MCF 10A (cell line): Measurements from ENCODE around the gene PROC. TPM values are rescaled to one million over a fixed set of nuclear protein-coding genes. Genes with fewer than 3 reads are reported as not detected.

Experiments
- BruUV-seq: library from RNA; stranded (reverse); fragments of 400-500 nt; replicated peaks from 2 replicates; lab custom pipeline; 2021; lab: Mats Ljungman, UMichigan
- CTCF ChIA-PET: fragments of 300-600 bp; sonication (Branson Sonifier 250); formaldehyde crosslinking; extraction: SDS; loops from one replicate; lab custom pipeline; 2021; ENCODE audit warnings: antibody characterized with exemption, inconsistent platforms; lab: Yijun Ruan, JAX
- POLR2A ChIA-PET: fragments of 300-600, 350-650 bp; sonication (Branson Sonifier 250); formaldehyde crosslinking; extraction: SDS; loops from one replicate; lab custom pipeline; 2020; ENCODE audit warnings: antibody characterized with exemption, inconsistent platforms; lab: Yijun Ruan, JAX
- DNase-seq: peaks from one replicate; pipeline ENCODE4 v3.0.0-alpha.2; 2018; ENCODE audit not compliant: unreplicated experiment
- H3K27ac Mint-ChIP-seq: one replicate; pipeline ENCODE4 v1.8.0; 2022; ENCODE audit warnings: mild to moderate bottlenecking, low read depth, mixed read lengths; ENCODE audit not compliant: unreplicated experiment
- H3K27me3 Mint-ChIP-seq: one replicate; pipeline ENCODE4 v1.8.0; 2022; ENCODE audit warnings: mixed read lengths; ENCODE audit not compliant: insufficient read depth, unreplicated experiment
- H3K36me3 Mint-ChIP-seq: one replicate; pipeline ENCODE4 v1.8.0; 2022; ENCODE audit warnings: mild to moderate bottlenecking, moderate library complexity, mixed read lengths; ENCODE audit not compliant: insufficient read depth, unreplicated experiment
- H3K4me1 Mint-ChIP-seq: one replicate; pipeline ENCODE4 v1.8.0; 2022; ENCODE audit warnings: mixed read lengths; ENCODE audit not compliant: insufficient read depth, unreplicated experiment
- H3K4me3 Mint-ChIP-seq: one replicate; pipeline ENCODE4 v1.8.0; 2022; ENCODE audit warnings: mild to moderate bottlenecking, moderate library complexity, mixed read lengths; ENCODE audit not compliant: unreplicated experiment
- H3K9me3 Mint-ChIP-seq: one replicate; pipeline ENCODE4 v1.8.0; 2022; ENCODE audit warnings: mixed read lengths; ENCODE audit not compliant: unreplicated experiment
- intact Hi-C: fragments of 100-400 bp; cut with micrococcal nuclease; formaldehyde crosslinking; loops from 2 replicates; pipeline ENCODE4 v1.14.1; 2022
- total RNA-seq: library from RNA; stranded (reverse); gene quantifications from 2 replicates; pipeline ENCODE4 v1.2.3, GENCODE V29; 2022
- TF ChIP-seq, protein P1 (sequence below): fragments of 200-600 bp; IDR thresholded peaks from one replicate; pipeline ENCODE4 v1.8.0; 2022; ENCODE audit warnings: antibody characterized with exemption, mild to moderate bottlenecking; ENCODE audit not compliant: unreplicated experiment

PROC gene
- total RNA-seq, 1 experiment from 2014 or later = not detected

DNA sequence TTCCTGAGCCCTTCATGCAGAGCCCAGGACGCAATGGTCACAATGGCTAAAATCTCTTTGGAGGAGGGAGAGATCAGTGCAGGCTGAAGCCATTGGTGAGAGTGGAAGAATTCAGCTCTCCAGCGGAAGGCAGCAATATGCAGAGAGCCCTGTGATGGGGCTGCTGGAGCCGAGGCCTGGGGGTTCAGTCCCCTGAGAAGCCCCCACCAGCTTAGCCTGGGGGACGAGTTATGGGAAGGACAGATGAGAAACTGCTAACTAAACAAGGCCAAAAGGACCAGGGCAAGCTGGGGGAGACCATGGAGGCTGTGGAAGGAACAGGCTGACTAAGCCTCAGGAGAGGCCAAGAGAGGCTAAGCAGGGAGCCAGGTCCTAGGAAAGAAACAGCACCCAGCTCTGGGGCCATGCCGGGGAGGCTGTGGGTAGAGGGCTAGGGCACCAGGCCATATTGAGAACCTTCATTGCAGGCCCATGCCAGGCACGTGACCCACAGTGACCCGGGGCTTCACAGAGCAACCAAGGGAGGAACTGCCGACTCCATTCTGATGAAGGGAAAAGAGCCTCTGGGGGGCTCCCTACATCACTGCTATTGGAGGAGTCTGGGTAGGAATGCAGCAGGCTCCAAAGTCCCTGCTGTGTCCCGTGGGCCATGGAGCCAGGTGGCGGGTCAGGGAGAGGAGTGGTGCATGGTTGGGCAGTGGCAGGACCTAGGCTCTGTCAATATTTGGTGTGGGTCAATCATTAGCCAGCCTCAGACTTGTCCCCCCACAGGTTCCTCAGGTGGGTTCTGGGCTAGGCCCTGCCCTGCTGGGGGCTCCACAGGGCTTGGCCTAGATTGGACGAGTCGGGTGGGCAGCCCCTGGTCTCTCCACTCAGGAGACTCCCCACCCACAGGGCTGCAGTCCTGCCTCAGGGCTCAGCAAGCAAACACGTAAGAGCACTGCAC lies 19.8 kb downstream of the PROC start:
- TF ChIP-seq, protein P1, sequence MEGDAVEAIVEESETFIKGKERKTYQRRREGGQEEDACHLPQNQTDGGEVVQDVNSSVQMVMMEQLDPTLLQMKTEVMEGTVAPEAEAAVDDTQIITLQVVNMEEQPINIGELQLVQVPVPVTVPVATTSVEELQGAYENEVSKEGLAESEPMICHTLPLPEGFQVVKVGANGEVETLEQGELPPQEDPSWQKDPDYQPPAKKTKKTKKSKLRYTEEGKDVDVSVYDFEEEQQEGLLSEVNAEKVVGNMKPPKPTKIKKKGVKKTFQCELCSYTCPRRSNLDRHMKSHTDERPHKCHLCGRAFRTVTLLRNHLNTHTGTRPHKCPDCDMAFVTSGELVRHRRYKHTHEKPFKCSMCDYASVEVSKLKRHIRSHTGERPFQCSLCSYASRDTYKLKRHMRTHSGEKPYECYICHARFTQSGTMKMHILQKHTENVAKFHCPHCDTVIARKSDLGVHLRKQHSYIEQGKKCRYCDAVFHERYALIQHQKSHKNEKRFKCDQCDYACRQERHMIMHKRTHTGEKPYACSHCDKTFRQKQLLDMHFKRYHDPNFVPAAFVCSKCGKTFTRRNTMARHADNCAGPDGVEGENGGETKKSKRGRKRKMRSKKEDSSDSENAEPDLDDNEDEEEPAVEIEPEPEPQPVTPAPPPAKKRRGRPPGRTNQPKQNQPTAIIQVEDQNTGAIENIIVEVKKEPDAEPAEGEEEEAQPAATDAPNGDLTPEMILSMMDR = no peak
- H3K4me3 Mint-ChIP-seq = no peak overlapping the region
- H3K27ac Mint-ChIP-seq = no peak overlapping the region
- no peaks in the 10 kb centered on the region for H3K4me1 Mint-ChIP-seq
- H3K36me3 Mint-ChIP-seq = no peaks in the 10 kb centered on the region
- intact Hi-C loops = no loop called here
- no peaks in the 10 kb centered on the region for H3K27me3 Mint-ChIP-seq
- ChIA-PET CTCF (interaction anchor here (1.1 kb wide), 1 partner anchor 41 kb away, joined by 3 read pairs; no protein-coding TSS in a partner anchor), POLR2A (interaction anchor here (0.5 kb wide), 2 partner anchors 125 to 276 kb away, joined by 3 to 4 read pairs; no protein-coding TSS in a partner anchor)
- peaks cover 9% of the 10 kb centered on the region for H3K9me3 Mint-ChIP-seq
- BruUV-seq = no TSS peak
- no peak for DNase-seq

- no peaks in the 10 kb centered on the region for H3K36me3 Mint-ChIP-seq
- TF ChIP-seq, protein P1 = no peak
- ChIA-PET POLR2A (no interaction called here), CTCF (no interaction called here)
- peaks cover 9% of the 10 kb centered on the region for H3K9me3 Mint-ChIP-seq
- intact Hi-C loops = no loop called here
- no peaks in the 10 kb centered on the region for H3K27me3 Mint-ChIP-seq
- DNase-seq = no peak
- no peak overlapping the region for H3K27ac Mint-ChIP-seq
- BruUV-seq = no TSS peak
- no peak overlapping the region for H3K4me3 Mint-ChIP-seq
- no peaks in the 10 kb centered on the region for H3K4me1 Mint-ChIP-seq
Measured at GRCh38 chr2:127439343-127439742, 21.1 kb downstream of the PROC start.

DNA sequence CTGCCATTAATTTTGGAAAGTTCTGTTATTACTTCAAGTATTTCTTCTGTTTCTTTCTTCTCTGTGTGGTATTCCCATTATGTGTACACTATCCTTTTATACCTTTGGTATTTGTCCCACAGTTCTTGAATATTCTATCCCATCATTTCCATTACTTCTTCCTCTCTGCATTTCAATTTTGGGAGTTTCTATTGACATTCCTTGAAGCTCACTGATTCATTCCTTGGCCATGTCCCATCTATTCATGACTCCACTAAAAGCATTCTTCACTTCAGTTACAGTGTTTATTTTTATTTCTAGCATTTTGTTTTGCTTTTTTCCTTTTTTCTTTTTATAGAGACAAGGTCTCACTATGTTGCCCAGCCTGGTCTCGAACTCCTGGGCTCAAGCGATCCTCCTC lies 30.3 kb downstream of the PROC start:
- intact Hi-C loops = no loop called here
- CTCF ChIA-PET = no interaction called here
- no peak for DNase-seq

DNA sequence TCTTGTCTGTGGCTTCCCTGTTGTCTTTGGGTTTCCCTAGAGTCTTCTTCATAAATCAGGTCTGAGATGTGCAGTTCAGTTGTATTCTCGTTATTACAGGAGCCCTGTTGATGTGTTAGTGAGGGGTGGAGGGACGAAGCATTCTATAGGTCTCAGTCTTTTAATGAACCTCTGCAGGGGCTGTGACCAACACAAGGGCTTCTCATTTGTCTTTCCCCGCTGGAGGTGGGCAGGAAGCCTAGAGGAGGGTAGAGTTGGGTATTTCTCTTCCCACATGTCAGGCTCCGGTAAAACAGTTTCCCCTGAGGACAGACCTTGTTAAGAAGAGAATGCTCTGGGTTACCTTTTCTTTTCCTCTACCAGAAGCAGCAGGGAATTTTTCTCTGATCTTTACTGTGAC lies 31.2 kb downstream of the PROC start:
- ChIA-PET CTCF (no interaction called here), POLR2A (no interaction called here)
- Mint-ChIP-seq H3K27me3 (no peaks in the 10 kb centered on the region), H3K27ac (no peak overlapping the region), H3K36me3 (no peaks in the 10 kb centered on the region), H3K4me3 (no peak overlapping the region), H3K9me3 (peaks cover 7% of the 10 kb centered on the region), H3K4me1 (no peaks in the 10 kb centered on the region)
- no TSS peak for BruUV-seq
- intact Hi-C loops = no loop called here
- TF ChIP-seq, protein P1 = no peak
- no peak for DNase-seq

More for the DNA sequence above, 30.3 kb downstream of the PROC start:
- Mint-ChIP-seq H3K4me1 (no peaks in the 10 kb centered on the region), H3K9me3 (peaks cover 7% of the 10 kb centered on the region), H3K27ac (no peak overlapping the region), H3K27me3 (no peaks in the 10 kb centered on the region), H3K4me3 (no peak overlapping the region), H3K36me3 (no peaks in the 10 kb centered on the region)
- TF ChIP-seq, protein P1 = no peak
- POLR2A ChIA-PET = no interaction called here
- no TSS peak for BruUV-seq
